Measurements from ENCODE around the gene THOP1.

The THOP1 gene

GRCh38 chr19:2820112-2820702, 34.9 kb downstream of the THOP1 start:
- H3K36me3 Mint-ChIP-seq, result peaks cover 5% of the 10 kb centered on the region
- peak; percentile 36 for DNase-seq
- peaks cover 4% of the 10 kb centered on the region for H3K9me3 Mint-ChIP-seq
- no peaks in the 10 kb centered on the region for H3K27me3 Mint-ChIP-seq
- peak overlapping the region; percentile 82 for H3K4me3 Mint-ChIP-seq
- CTCF ChIA-PET, result interaction anchor here (1.1 kb wide), 1 partner anchor 258 kb away, joined by 3 read pairs; no protein-coding TSS in a partner anchor
- H3K27ac Mint-ChIP-seq, result no peak overlapping the region
- H3K4me1 Mint-ChIP-seq, result peaks cover 9% of the 10 kb centered on the region

DNA sequence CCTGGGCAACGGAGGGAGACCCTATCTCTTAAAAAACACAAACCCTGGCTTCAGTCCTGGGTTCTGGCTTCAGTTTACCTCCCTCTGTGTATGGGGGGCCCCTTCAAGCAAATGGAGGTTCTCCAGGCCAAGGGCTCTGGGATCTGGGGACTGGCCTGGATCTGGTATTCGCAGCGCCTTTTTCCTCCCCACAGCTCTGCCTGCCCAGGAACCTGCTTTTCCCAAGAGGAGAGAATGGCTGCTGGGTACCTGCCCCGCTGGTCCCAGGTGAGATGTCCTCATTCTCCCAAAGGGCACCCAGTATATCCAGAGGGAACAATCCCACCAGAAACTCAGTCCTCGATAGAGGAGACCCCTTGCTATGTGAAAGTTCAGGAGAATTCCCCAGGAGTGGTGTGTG, 37.5 kb downstream of the THOP1 start:
- CTCF ChIA-PET, result interaction anchor here (1.1 kb wide), 1 partner anchor 13 kb away, joined by 3 read pairs; no protein-coding TSS in a partner anchor
- no peak for DNase-seq
- H3K27ac Mint-ChIP-seq, result no peak overlapping the region
- H3K36me3 Mint-ChIP-seq, result peaks cover 17% of the 10 kb centered on the region
- H3K4me1 Mint-ChIP-seq, result peaks cover 9% of the 10 kb centered on the region
- H3K9me3 Mint-ChIP-seq, result peaks cover 17% of the 10 kb centered on the region
- no peak overlapping the region for H3K4me3 Mint-ChIP-seq
- H3K27me3 Mint-ChIP-seq, result no peaks in the 10 kb centered on the region

- CTCF ChIA-PET, result no interaction called here
- no peak for DNase-seq
- H3K27ac Mint-ChIP-seq, result no peak overlapping the region
Observed at GRCh38 chr19:2823646-2824045, 38.3 kb downstream of the THOP1 start.

GRCh38 chr19:2824129-2824528, 38.8 kb downstream of the THOP1 start:
- Mint-ChIP-seq H3K27ac (no peak overlapping the region), H3K27me3 (no peaks in the 10 kb centered on the region), H3K4me1 (peaks cover 9% of the 10 kb centered on the region), H3K36me3 (peaks cover 25% of the 10 kb centered on the region), H3K4me3 (no peak overlapping the region), H3K9me3 (peaks cover 25% of the 10 kb centered on the region)
- CTCF ChIA-PET, result no interaction called here
- no peak for DNase-seq

More at GRCh38 chr19:2823646-2824045, 38.3 kb downstream of the THOP1 start:
- H3K9me3 Mint-ChIP-seq, result peaks cover 23% of the 10 kb centered on the region
- no peak overlapping the region for H3K4me3 Mint-ChIP-seq
- H3K36me3 Mint-ChIP-seq, result peaks cover 23% of the 10 kb centered on the region
- peaks cover 9% of the 10 kb centered on the region for H3K4me1 Mint-ChIP-seq
- H3K27me3 Mint-ChIP-seq, result no peaks in the 10 kb centered on the region

DNA sequence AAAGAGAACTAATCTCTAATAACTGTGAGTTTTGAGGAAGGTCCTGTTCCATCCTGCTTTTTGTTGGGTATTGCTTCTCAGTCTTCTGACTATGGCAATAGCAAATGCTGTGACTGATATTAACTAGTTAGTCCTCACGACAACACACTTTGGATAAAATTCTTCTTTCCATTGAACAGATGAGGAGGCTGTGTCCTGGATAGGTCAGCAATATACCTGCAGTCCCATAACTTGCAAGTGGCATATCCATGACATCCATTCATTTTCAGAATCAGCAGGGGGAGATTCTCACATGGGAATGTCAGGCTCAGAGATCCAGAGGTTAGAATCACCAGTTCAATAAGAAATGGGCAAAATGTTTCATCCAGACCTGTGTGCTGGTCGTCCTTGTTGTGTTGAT, 41.7 kb downstream of the THOP1 start:
- Mint-ChIP-seq H3K36me3 (peaks cover 27% of the 10 kb centered on the region), H3K27me3 (no peaks in the 10 kb centered on the region), H3K9me3 (peaks cover 36% of the 10 kb centered on the region), H3K4me3 (no peak overlapping the region), H3K27ac (no peak overlapping the region), H3K4me1 (no peaks in the 10 kb centered on the region)
- DNase-seq, result no peak
- CTCF ChIA-PET, result no interaction called here

- Mint-ChIP-seq H3K9me3 (peaks cover 45% of the 10 kb centered on the region), H3K4me3 (no peak overlapping the region), H3K27me3 (no peaks in the 10 kb centered on the region), H3K4me1 (no peaks in the 10 kb centered on the region), H3K27ac (no peak overlapping the region), H3K36me3 (peaks cover 35% of the 10 kb centered on the region)
- no peak for DNase-seq
- CTCF ChIA-PET, result no interaction called here
Observed at GRCh38 chr19:2827840-2828489, 42.7 kb downstream of the THOP1 start.

DNA sequence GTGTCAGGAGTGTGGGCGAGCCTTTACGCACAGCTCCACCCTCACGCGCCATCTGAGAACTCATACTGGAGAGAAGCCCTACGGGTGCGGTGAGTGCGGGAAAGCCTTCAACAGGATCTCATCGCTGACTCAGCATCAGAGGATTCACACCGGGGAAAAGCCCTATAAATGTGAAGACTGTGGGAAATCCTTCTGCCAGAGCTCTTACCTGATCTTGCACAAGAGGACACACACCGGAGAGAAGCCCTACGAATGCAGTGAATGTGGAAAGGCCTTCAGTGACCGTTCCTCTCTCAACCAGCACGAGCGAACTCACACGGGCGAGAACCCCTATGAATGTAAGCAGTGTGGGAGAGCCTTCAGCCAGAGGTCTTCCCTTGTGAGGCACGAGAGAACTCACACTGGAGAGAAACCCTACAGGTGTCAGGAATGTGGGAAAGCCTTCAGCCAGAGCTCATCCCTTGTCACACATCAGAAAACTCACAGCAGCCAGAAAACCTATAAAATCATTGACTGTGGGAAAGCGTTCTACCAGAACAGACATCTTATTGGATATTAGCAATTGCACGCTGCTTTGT, 49.1 kb downstream of the THOP1 start:
- DNase-seq, result no peak
- H3K9me3 Mint-ChIP-seq, result peaks cover 60% of the 10 kb centered on the region
- no peak overlapping the region for H3K4me3 Mint-ChIP-seq
- H3K36me3 Mint-ChIP-seq, result peaks cover 38% of the 10 kb centered on the region
- H3K27me3 Mint-ChIP-seq, result no peaks in the 10 kb centered on the region
- CTCF ChIA-PET, result no interaction called here
- H3K4me1 Mint-ChIP-seq, result no peaks in the 10 kb centered on the region
- H3K27ac Mint-ChIP-seq, result no peak overlapping the region

GRCh38 chr19:2837430-2837829, 52.1 kb downstream of the THOP1 start:
- CTCF ChIA-PET, result no interaction called here
- Mint-ChIP-seq H3K27ac (no peak overlapping the region), H3K27me3 (peaks cover 11% of the 10 kb centered on the region), H3K9me3 (peaks cover 46% of the 10 kb centered on the region), H3K4me3 (no peak overlapping the region), H3K36me3 (peaks cover 37% of the 10 kb centered on the region), H3K4me1 (peaks cover 10% of the 10 kb centered on the region)
- DNase-seq, result no peak

- Mint-ChIP-seq H3K27me3 (peaks cover 12% of the 10 kb centered on the region), H3K4me3 (peak within 1 kb of the TSS; percentile 91), H3K36me3 (peaks cover 22% of the 10 kb centered on the region), H3K4me1 (peaks cover 17% of the 10 kb centered on the region), H3K27ac (peak within 1 kb of the TSS; percentile 83), H3K9me3 (peaks cover 24% of the 10 kb centered on the region)
- CTCF ChIA-PET, result no interaction called here
- peak; percentile 99 for DNase-seq
Observed at GRCh38 chr19:2840794-2841791, 55.8 kb downstream of the THOP1 start, which contains the start of gene ZNF555. Gene ZNF555, plus strand, starts transcription at chr19:2841475. Its CDS starts 98 bp downstream, at chr19:2841573.

GRCh38 chr19:2841855-2842574, 56.7 kb downstream of the THOP1 start:
- no peak for DNase-seq
- CTCF ChIA-PET, result no interaction called here
- Mint-ChIP-seq H3K4me3 (peak overlapping the region; percentile 68), H3K9me3 (peaks cover 21% of the 10 kb centered on the region), H3K27ac (no peak overlapping the region), H3K4me1 (peaks cover 17% of the 10 kb centered on the region), H3K27me3 (peaks cover 12% of the 10 kb centered on the region), H3K36me3 (peaks cover 20% of the 10 kb centered on the region)

DNA sequence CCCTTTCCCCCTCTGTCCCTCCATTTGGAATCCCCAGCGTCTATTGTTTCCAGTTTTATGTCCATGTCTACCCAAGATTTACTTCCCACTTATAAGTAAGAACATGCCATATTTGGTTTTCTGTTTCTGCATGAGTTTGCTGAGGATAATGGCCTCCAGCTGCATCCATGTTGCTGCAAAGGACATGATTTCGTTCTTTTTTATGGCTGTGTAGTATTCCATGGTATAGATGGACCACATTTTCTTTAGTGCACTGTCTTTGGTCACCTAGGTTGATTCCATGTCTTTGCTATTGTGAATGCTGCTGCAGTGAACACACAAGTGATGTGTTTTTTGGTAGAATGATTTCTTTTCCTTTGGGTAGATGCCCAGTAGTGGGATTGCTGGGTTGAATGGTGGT, 59.8 kb downstream of the THOP1 start:
- Mint-ChIP-seq H3K9me3 (peaks cover 26% of the 10 kb centered on the region), H3K4me3 (no peak overlapping the region), H3K36me3 (peaks cover 26% of the 10 kb centered on the region), H3K27me3 (peaks cover 12% of the 10 kb centered on the region), H3K4me1 (peaks cover 23% of the 10 kb centered on the region), H3K27ac (no peak overlapping the region)
- CTCF ChIA-PET, result no interaction called here
- DNase-seq, result no peak

GRCh38 chr19:2846180-2846894, 61.0 kb downstream of the THOP1 start:
- Mint-ChIP-seq H3K27ac (no peak overlapping the region), H3K4me3 (no peak overlapping the region), H3K4me1 (peaks cover 24% of the 10 kb centered on the region), H3K9me3 (peaks cover 35% of the 10 kb centered on the region), H3K36me3 (peaks cover 34% of the 10 kb centered on the region), H3K27me3 (peaks cover 7% of the 10 kb centered on the region)
- DNase-seq, result no peak
- CTCF ChIA-PET, result no interaction called here

- H3K9me3 Mint-ChIP-seq, result peaks cover 45% of the 10 kb centered on the region
- no peak for DNase-seq
- no peak overlapping the region for H3K4me3 Mint-ChIP-seq
- H3K27me3 Mint-ChIP-seq, result peaks cover under 1% of the 10 kb centered on the region
- no peak overlapping the region for H3K27ac Mint-ChIP-seq
- peaks cover 44% of the 10 kb centered on the region for H3K36me3 Mint-ChIP-seq
- H3K4me1 Mint-ChIP-seq, result peaks cover 18% of the 10 kb centered on the region
- CTCF ChIA-PET, result no interaction called here
Observed at GRCh38 chr19:2847507-2847906, 62.2 kb downstream of the THOP1 start.
